Smooth muscle cell of the umbilical artery (primary cell): Measurements from ENCODE around the gene CT45A8. TPM values are rescaled to one million over a fixed set of nuclear protein-coding genes. Genes with fewer than 3 reads are reported as not detected.

ENCODE experiments used
- total RNA-seq: library from RNA; depleted of rRNA; stranded (reverse); fragments of >200 nt; gene quantifications from 2 replicates; pipeline ENCODE4 v1.2.3, GENCODE V29; 2014

The CT45A8 gene, protein sequence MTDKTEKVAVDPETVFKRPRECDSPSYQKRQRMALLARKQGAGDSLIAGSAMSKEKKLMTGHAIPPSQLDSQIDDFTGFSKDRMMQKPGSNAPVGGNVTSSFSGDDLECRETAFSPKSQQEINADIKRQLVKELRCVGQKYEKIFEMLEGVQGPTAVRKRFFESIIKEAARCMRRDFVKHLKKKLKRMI
- not detected in 2 replicates for total RNA-seq

DNA sequence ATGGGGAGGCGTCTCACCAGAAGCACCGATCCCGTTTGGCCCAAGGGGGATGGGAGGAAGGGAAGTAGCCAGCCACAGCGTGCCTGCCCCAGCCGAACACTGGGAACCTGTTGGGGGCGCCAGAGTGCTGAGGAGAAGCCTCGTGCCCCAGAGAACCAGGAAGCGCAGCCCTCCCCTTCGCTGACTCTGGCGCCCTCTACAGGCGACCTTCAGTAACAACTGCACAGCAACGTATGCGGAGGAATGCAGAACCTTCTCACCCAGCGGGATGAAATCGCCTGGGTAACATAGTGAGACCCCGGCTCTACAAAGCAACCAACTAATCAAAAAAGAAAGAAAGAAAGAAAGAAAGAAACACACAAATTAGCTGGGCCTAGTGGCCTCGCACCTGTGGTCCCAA is at the start of gene CT45A8:
Gene CT45A8 (minus strand): TSS at position 101 of the 400 bp plus-strand sequence. CDS start 3,755 bp downstream, outside the sequence.

DNA sequence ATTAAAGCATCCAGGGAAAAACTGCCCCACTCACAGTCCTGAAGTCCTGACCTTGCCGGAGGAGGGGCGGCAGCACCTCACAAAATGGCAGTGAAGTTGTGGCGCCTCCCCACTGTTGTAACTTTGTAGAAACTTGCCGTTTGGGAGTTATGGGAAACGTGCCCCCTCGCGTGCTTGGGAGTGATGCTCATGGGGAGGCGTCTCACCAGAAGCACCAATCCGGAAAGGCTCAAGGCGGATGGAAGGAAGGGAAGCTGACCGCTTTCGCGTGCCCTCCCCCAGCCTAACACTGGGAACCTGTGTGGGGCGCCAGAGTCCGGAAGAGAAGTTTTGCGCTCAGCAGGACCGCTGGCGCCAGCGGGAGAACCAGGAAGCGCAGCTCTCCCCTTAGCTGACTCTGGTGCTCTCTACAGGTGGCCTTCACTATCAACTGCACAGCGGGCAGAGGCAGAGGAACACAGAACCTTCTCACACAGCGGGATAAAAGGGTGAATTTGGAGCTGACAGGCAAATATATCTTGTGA is 39.0 kb upstream of the CT45A8 start, which contains the start of the genes CT45A10 and SAGE1:
Gene CT45A10 (minus strand): TSS at position 151 of the 524 bp plus-strand sequence. CDS start 8,100 bp downstream, outside the sequence.
Gene SAGE1 (plus strand): TSS at position 423 of the 524 bp plus-strand sequence. CDS start 2,527 bp downstream, outside the sequence.

DNA sequence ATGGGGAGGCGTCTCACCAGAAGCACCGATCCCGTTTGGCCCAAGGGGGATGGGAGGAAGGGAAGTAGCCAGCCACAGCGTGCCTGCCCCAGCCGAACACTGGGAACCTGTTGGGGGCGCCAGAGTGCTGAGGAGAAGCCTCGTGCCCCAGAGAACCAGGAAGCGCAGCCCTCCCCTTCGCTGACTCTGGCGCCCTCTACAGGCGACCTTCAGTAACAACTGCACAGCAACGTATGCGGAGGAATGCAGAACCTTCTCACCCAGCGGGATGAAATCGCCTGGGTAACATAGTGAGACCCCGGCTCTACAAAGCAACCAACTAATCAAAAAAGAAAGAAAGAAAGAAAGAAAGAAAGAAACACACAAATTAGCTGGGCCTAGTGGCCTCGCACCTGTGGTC is 17.4 kb upstream of the CT45A8 start, which contains the start of gene CT45A9:
Gene CT45A9 (minus strand): TSS at position 101 of the 400 bp plus-strand sequence. CDS start 3,751 bp downstream, outside the sequence.

DNA sequence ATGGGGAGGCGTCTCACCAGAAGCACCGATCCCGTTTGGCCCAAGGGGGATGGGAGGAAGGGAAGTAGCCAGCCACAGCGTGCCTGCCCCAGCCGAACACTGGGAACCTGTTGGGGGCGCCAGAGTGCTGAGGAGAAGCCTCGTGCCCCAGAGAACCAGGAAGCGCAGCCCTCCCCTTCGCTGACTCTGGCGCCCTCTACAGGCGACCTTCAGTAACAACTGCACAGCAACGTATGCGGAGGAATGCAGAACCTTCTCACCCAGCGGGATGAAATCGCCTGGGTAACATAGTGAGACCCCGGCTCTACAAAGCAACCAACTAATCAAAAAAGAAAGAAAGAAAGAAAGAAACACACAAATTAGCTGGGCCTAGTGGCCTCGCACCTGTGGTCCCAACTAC is 17.2 kb downstream of the CT45A8 start, which contains the start of gene CT45A7:
Gene CT45A7 (minus strand): TSS at position 101 of the 400 bp plus-strand sequence. CDS start 3,747 bp downstream, outside the sequence.

DNA sequence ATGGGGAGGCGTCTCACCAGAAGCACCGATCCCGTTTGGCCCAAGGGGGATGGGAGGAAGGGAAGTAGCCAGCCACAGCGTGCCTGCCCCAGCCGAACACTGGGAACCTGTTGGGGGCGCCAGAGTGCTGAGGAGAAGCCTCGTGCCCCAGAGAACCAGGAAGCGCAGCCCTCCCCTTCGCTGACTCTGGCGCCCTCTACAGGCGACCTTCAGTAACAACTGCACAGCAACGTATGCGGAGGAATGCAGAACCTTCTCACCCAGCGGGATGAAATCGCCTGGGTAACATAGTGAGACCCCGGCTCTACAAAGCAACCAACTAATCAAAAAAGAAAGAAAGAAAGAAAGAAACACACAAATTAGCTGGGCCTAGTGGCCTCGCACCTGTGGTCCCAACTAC is 34.4 kb downstream of the CT45A8 start, which contains the start of gene CT45A2:
Gene CT45A2 (minus strand): TSS at position 101 of the 400 bp plus-strand sequence. CDS start 3,747 bp downstream, outside the sequence.

DNA sequence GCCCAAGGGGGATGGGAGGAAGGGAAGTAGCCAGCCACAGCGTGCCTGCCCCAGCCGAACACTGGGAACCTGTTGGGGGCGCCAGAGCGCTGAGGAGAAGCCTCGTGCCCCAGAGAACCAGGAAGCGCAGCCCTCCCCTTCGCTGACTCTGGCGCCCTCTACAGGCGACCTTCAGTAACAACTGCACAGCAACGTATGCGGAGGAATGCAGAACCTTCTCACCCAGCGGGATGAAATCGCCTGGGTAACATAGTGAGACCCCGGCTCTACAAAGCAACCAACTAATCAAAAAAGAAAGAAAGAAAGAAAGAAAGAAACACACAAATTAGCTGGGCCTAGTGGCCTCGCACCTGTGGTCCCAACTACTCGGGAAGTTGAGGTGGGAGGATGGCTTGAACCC is 51.7 kb downstream of the CT45A8 start, which contains the start of gene CT45A6:
Gene CT45A6 (minus strand): TSS at position 101 of the 400 bp plus-strand sequence. CDS start 3,794 bp downstream, outside the sequence.

Other genes starting within 250 kb of the CT45A8 start
- gene CT45A1, start 140.9 kb downstream of the CT45A8 start, total RNA-seq = not detected in 2 replicates
- not detected in 2 replicates for gene CT45A3, start 86.3 kb downstream of the CT45A8 start, total RNA-seq
- not detected in 2 replicates for gene CT45A5, start 69.0 kb downstream of the CT45A8 start, total RNA-seq
- gene CT45A6, start 51.8 kb downstream of the CT45A8 start, total RNA-seq = not detected in 2 replicates
- not detected in 2 replicates for gene CT45A2, start 34.5 kb downstream of the CT45A8 start, total RNA-seq
- gene CT45A7, start 17.3 kb downstream of the CT45A8 start, total RNA-seq = not detected in 2 replicates
- gene CT45A9, start 17.3 kb upstream of the CT45A8 start, total RNA-seq = not detected in 2 replicates
- not detected in 2 replicates for gene CT45A10, start 38.9 kb upstream of the CT45A8 start, total RNA-seq
- gene SAGE1, start 39.2 kb upstream of the CT45A8 start, total RNA-seq = not detected in 2 replicates
- 9.5 and 17.8 TPM in 2 replicates for gene MMGT1, start 119.5 kb upstream of the CT45A8 start, total RNA-seq
- 24.4 and 29.4 TPM in 2 replicates for gene SLC9A6, start 130.9 kb upstream of the CT45A8 start, total RNA-seq